Epidermal melanocyte (primary cell): ENCODE data around the gene NR2C2.

Source experiments
- DNase-seq: peaks from one replicate; pipeline ENCODE4 v3.0.0; 2011; ENCODE audit warnings: low spot score; ENCODE audit not compliant: insufficient read length

NR2C2 gene

GRCh38 chr3:15015456-15015855 lies 68.1 kb downstream of the NR2C2 start:
- no peak for DNase-seq

GRCh38 chr3:15017191-15017590 lies 69.8 kb downstream of the NR2C2 start:
- DNase-seq: no peak

- no peak for DNase-seq
These were observed 75.9 kb downstream of the NR2C2 start for GRCh38 chr3:15023249-15023648.

GRCh38 chr3:15023719-15024118 lies 76.3 kb downstream of the NR2C2 start:
- no peak for DNase-seq

- no peak for DNase-seq
These were observed 82.2 kb downstream of the NR2C2 start for GRCh38 chr3:15029625-15030024.

GRCh38 chr3:15032650-15033049 lies 85.3 kb downstream of the NR2C2 start:
- DNase-seq: no peak

- no peak for DNase-seq
These were observed 85.7 kb downstream of the NR2C2 start for GRCh38 chr3:15033103-15033502.

DNA sequence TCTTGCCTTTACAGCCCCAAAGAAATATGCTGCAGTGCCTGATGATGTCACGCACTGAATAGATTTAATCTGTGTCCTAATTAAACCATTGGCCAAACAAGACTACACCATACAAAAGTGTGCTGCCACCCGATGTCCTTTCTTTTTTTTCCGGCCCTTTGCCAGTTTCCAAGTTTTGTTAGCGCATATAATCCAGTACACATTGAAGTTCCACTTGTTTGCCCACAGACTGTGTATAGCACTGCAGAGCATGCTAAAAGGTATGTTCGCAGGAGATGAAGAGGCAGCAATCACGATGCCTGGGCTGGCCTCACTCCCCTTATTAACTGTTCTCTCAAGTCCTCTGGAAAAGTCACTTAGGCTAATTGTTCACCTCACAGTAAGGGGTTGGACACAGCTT lies 90.9 kb downstream of the NR2C2 start:
- DNase-seq: no peak

DNA sequence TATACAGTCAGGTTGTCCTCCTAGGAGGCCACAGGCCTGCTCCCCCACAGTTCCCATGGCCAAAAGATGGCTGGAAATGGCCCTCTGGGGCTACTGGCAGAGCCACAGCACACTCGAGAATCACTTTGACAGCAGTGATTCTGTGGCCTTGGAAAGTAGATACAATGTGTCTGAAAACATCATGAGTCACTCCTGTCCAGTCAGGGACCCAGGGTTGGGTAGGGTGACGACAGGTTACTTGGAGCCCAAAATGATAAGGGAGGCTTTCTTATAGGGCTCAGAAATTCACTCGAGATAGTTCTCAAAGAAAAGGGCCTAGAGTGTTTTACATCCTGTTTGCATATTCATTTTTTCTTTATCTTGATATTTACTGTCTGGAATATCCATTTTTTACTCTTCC lies 93.5 kb downstream of the NR2C2 start:
- no peak for DNase-seq

DNA sequence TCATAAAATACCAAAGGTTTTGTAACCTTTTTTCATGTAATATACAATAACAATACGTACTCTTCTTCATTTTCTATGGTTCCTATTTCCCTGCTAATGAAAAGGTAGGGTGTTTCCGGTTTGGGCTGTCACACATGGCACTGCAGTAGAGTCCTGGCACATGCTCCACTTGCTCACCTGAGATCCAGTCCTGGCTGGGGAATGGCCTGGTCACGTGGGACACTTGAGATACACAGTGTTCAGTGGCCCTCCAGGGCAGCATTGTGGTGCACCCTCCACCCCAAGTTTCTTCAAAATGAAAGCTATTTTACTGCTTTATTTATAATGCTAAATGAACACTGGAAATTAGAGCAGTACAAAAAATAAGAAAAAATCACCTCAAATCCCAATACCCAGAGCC lies 94.6 kb downstream of the NR2C2 start:
- DNase-seq: no peak

DNA sequence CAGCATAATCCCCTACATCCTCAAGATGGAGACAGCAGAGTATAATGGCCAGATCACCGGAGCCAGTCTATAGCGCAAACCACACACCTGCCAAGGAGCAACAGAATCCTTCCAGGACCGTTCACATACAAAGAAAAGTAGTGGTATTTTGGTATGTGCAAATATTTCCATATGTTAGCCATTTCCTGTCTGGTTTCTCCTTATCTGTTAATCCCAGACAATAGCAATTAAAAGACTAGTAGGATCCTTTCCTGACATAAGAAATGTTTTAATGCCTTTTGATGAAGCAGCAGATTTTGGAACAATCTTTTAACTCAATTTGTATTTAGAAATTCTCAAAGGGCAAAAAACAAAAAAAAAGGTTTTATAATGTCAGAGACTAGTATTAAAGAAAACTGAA lies 95.6 kb downstream of the NR2C2 start:
- DNase-seq: no peak

DNA sequence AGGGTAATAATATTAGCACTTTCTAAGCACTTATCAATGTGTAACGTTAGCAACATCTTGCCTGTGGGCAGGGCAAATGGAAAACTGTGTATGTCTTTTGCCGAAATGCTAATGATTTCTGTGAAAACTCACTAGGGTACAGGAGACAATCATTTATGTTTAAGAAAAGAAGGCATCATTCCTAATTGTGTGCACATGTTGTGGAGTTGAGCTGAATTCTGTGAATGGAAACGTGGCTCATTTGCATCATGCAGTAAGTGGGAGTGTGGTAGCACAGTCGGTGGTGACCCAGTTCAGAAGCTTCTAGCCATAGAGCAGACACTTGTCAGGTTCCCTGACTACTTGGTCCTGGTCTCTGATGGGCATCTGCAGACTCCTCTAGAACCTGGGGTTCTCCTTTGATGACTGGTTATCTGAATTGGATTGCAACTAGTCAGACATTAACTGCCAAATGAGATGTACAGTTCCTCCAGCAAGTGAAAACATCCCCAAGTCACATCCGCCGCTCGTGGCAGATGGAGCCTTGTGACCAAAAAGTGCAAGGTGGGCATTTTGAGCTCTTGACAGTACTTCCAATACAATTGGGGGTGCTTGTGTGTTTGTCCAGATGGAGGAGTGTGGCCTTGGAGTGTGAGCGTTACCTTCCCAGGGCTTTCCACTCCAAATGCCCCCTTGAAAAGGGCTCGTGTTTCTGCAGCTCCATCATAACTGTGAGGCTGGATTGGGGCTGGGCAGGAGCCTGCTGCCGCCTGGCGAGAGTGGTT lies 96.2 kb downstream of the NR2C2 start:
- no peak for DNase-seq

GRCh38 chr3:15044326-15044725 lies 96.9 kb downstream of the NR2C2 start:
- DNase-seq: no peak

GRCh38 chr3:15045667-15046066 lies 98.3 kb downstream of the NR2C2 start:
- DNase-seq: no peak

- no peak for DNase-seq
These were observed 102.2 kb downstream of the NR2C2 start for GRCh38 chr3:15049584-15049983.

DNA sequence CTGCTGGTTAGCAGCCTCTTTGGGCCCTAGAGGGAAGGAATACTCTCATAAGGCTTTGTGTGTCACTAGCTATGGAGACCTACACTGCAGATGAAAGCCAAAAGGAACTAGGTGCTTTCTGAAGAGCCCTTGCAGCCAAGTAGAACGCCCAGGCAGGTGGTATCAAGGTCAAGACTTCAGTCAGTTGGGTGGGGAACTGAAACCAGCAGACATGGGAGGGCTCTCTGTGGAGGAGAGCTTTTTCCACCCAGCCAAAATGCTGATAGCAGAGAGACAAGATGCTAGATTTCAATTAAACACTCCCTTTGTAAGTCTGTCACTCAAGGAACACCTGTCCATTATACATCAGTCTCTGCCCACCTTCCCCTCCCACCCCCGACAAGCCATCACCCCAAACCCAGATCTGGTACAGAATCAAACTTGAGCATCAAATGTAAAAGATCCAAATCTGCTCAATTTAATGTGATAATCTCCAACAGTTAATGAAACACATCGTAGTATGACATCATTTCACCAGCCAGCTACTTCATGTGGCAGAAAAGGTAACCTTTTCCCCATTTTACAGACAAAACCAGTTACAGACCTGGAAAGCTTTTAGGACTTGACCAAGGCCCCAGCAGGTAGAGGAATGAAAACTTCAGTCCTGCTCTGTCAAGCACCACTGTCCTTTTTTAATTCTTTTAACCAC lies 103.2 kb downstream of the NR2C2 start:
- DNase-seq: no peak

DNA sequence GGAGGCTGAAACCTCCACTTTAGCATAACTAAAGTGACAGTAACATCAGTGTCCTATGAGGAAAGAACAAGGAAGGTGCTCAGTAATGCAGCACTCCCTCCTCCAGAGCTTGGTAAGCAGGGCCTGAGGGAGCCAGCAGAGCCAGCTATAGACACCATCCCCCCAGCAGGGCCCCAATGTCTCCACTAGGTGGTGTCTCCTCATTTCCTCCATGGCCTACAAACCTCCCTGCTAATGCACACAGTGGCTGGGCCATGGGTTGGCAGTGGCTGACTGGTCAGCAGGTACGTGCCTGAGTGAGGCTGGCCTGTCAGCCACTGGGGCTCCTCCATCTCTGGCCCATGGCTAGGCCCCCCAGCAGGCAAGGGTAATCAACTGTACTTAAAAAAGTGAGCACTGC lies 104.1 kb downstream of the NR2C2 start:
- no peak for DNase-seq

DNA sequence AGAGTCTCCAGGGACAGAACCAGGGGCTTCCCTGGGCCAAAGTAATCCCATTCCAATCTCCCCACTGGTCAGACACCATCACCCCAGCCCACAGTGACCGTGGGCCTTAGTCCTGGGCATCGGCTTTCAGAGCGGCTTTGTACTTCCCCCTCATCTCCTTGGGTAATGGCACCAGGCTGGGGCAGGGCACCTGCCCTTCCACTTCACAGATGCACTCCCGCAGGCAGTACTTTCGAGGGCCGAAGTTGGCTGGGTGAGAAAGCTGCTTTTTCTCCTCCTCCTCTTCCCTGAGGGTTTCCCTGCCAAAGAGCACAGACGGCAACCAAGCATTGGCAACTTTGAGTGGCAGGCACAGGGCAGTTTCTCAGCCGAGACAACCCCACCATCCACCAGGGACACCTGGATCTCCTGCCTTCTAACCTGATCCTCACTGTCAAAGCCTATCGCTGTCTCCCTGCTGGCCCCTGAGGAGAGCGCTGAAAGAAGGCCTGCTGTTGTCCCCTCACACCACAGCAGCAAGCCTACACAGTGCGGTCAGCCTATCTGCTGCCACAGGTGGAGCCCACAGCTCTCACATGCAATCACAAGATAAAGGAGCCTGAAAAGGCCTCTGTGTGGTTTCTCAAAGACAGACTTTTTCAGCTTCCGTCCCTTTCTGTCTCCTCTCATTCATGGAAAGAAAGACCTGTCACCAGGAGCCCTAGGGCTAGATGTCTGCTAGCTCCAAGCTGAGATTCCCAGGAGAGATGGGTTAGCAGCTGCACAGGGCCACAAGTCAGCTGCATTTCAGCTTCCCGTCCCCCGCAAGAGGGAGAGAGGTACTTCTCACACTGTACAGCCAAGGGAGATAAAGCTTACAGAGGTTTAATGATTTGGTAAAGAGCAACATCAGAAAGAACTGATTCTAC lies 105.2 kb downstream of the NR2C2 start:
- no peak for DNase-seq

DNA sequence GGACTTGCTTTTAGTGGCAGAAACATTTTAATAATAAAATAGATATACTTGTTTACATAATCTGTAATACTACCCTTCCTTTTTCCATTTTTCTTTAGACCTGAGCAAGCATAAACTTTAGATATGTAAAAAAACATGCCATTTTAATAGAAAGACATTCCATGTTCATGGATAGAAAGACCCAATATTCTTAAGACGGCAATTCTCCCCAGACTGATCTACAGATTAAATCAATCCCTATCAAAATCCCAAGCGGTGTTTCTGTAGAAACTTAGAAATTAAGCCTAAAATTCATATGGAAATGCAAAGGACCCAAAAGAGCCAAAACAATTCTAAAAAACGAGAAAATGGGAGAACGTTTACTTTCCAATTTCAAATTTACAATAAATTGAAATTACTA lies 106.2 kb downstream of the NR2C2 start:
- DNase-seq: no peak

DNA sequence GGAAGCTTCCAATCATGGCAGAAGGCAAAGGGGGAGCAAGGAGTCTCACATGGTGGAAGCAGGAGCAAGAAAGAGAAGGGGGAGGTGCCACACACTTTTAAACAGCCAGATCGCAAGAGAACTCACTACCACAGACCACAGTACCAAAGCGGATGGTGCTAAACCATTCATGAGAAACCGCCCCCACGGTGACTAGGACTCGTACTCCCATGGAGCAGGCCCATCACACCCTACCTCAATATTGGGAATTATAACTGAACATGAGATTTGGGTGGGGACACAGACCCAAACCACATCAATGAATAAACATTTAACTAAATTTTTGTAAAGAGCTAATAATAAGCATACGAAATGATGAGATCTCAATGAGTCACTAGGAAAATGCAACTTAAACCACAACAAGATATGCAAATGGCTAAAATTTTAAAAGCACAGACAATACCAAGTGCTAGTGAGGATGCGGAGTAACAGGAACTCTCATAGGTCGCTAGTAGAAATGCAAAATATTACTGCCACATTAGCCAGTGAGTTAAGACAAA lies 107.7 kb downstream of the NR2C2 start:
- DNase-seq: no peak

DNA sequence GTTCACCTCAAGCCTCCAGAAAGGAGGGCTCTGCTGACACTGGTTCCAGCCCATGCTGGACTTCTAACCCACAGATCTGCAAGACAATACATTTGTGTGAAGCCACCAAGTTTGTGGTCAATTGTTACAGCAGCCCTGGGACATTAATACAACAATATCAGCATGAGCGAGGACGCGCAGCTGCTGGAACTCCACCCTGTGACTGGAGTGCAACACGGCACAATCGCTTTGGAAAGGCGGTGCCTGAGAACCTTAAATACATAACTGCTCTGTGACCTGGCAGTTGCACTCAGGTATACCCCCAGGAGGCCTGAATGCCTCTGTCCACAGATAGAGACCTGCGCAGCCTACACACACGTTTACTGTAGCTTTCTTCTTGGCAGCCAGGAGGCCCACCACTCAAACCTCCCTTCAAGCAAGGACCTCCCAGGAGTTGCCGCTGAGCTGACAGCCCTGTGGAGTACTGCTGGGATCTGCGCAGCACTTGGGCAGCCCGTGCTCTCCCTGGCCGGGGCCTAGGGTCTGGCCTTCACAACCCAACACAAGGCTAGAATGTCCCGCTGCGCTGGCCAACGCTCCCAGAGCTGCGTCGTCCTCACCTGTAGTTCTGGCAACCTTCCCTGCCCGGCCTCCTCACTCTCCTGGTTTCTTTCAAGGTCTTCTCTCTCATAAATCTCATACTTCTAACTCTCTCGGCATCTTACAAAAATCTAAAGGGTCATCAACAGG lies 109.5 kb downstream of the NR2C2 start:
- no peak for DNase-seq
